ENCODE measurements around the gene PTEN.

The PTEN gene

DNA sequence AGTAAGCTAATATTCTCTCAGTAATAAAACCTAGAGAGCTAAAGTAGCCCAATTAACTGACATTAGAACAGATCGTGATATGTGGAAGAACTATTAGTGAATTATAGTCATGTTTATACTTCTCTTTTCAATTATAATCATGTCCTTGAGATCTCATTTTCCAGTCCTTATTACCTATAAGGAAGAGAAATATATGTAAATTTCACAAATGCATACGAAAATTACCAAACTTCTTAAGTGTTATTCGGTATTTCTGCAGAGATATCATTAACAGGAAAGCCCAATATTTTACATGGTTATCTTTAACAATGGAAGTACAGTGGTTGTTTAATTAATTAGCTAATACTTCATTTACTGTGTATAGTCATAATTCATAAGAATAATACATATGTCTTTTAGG, 110.7 kb downstream of the PTEN start:
- no peak for TF ChIP-seq ZFX (IDR thresholded peaks at IDR 0.05; ENCODE audit: borderline replicate concordance)
- TF ChIP-seq, protein P1, sequence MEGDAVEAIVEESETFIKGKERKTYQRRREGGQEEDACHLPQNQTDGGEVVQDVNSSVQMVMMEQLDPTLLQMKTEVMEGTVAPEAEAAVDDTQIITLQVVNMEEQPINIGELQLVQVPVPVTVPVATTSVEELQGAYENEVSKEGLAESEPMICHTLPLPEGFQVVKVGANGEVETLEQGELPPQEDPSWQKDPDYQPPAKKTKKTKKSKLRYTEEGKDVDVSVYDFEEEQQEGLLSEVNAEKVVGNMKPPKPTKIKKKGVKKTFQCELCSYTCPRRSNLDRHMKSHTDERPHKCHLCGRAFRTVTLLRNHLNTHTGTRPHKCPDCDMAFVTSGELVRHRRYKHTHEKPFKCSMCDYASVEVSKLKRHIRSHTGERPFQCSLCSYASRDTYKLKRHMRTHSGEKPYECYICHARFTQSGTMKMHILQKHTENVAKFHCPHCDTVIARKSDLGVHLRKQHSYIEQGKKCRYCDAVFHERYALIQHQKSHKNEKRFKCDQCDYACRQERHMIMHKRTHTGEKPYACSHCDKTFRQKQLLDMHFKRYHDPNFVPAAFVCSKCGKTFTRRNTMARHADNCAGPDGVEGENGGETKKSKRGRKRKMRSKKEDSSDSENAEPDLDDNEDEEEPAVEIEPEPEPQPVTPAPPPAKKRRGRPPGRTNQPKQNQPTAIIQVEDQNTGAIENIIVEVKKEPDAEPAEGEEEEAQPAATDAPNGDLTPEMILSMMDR (IDR thresholded peaks at IDR 0.05) = no peak
- H3K27ac ChIP-seq = no peak overlapping the region

DNA sequence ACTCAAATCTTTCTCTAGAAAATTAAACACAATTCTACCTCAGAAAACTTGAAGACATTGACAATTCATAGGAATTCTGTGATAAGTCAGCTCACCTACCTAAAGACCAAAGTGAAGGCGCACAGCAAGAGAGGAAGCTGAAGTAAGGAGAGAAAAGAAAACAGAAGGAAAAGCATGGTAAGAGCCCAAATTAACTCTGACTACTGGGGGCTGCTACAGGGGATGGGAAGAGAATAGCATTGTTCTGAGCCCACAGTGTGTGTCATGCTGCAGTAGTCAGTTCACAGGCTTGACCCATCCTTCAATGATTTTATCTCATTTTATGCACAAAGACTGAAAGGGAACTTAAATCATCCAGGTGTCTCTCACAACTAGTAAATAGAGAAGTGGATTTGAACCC, 111.3 kb downstream of the PTEN start:
- TF ChIP-seq, protein P1 (IDR thresholded peaks at IDR 0.05) = no peak
- no peak for TF ChIP-seq ZFX (IDR thresholded peaks at IDR 0.05; ENCODE audit: borderline replicate concordance)
- H3K27ac ChIP-seq = no peak overlapping the region

DNA sequence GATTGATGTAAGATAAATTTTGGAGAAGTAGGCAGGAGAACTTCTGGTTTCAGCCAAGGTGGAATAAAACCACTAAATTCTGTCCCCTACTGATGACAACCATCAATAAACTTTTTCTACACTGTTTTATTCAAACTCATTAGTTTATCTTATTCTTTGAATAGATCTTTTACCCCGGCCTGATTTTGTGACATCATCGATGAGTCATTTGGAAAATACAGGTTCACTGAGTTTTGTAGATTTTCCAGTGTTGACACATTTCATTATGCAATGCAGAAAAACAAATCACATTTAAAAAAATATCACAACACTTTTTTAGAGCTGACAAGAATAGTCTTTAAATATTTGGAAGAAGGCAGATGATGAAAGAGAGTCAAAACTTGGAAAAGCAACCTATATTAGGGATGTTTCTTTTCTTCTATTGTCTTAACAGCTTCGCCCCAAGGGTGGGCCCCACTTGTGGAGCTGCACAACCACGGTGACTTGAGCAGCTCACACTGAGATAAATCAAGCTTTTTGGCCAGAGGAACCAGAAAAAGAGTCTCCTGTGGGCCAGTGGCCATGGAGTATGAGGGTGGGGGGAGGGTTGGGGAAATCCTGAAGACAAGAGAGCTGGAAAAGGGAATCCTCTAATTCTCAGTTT, 112.8 kb downstream of the PTEN start:
- TF ChIP-seq, protein P1 (IDR thresholded peaks at IDR 0.05) = no peak
- no peak for TF ChIP-seq ZFX (IDR thresholded peaks at IDR 0.05; ENCODE audit: borderline replicate concordance)
- H3K27ac ChIP-seq = no peak overlapping the region

DNA sequence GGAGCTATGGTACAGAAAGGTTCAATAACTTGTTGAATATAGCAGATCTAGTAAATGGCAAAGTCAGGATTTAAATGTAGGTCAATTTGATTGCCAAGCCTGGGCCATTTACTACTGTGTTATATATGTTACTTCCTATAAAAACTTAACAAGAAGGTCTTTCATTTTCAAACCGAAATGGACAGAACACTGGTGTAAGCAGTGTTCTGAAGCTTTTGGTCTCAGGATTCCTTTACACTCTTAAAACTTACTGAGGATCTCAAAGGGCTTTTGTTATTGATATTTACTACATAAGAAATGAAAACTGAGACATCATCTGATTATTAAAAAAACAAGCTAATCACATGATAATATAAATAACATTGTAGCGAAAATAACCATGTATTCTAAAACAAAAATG, 114.7 kb downstream of the PTEN start:
- TF ChIP-seq, protein P1 (IDR thresholded peaks at IDR 0.05) = no peak
- no peak for TF ChIP-seq ZFX (IDR thresholded peaks at IDR 0.05; ENCODE audit: borderline replicate concordance)

DNA sequence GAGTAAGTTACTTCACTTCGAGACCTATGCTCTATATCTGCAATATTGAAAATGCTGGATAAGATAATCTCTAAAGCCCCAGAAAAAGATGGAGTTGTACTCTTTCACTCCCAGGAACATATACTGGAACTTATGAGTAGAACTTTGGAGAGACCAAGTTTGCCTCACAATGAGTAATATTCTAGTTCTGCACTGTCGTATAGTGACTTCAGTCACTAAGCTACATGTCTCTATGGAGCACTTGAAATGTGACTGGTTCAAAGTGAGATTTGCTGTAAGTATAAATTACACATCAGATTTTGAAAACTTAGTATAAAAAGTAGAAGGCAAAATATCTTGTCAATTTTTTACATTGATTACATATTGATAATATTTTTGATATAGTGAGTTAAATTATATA, 116.4 kb downstream of the PTEN start:
- no peak for TF ChIP-seq ZFX (IDR thresholded peaks at IDR 0.05; ENCODE audit: borderline replicate concordance)
- TF ChIP-seq, protein P1 (IDR thresholded peaks at IDR 0.05) = no peak
- no peak overlapping the region for H3K27ac ChIP-seq

More for the DNA sequence above, 114.7 kb downstream of the PTEN start:
- no peak overlapping the region for H3K27ac ChIP-seq

DNA sequence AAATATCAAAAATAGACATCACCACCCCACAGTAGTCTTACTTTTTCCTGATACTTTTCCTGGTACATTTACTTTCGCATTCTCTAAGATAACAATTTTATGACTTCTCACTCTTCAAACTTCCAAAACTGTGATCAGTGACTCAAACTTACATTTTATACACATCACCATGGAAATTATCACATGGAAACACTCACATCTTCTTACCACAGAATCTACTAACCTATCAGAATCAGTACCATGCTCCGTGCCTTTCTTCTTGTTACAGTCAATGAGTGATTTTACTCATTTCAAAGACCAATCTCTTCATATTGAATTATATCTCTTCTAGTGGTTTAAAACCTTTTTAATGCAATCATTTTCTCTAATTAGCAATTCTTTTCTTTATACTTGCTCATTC, 120.3 kb downstream of the PTEN start:
- no peak overlapping the region for H3K27ac ChIP-seq
- TF ChIP-seq ZFX (IDR thresholded peaks at IDR 0.05; ENCODE audit: borderline replicate concordance) = no peak
- TF ChIP-seq, protein P1 (IDR thresholded peaks at IDR 0.05) = no peak

DNA sequence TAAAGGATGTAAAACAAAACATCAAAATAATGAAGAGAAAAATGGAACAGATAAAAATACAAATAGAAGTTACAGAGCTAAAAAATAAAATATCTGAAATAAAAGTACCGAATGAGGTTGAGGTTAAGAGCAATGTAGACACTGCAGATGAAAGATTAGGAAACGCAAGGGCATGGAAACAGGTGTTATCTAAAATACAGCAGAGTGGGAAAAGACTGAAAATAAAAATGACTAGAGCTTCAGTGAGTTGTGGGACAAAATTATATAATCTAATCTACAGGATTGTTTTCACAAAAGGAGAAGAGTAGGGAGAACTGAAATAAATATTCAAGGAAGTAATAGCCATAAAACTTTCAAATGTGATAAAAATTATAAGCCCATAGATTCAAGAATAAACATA, 123.8 kb downstream of the PTEN start:
- no peak for TF ChIP-seq ZFX (IDR thresholded peaks at IDR 0.05; ENCODE audit: borderline replicate concordance)
- TF ChIP-seq, protein P1 (IDR thresholded peaks at IDR 0.05) = no peak
- no peak overlapping the region for H3K27ac ChIP-seq

All from 22Rv1 (cell line).